ENCODE data around the gene TRAPPC4.

Gene TRAPPC4

DNA sequence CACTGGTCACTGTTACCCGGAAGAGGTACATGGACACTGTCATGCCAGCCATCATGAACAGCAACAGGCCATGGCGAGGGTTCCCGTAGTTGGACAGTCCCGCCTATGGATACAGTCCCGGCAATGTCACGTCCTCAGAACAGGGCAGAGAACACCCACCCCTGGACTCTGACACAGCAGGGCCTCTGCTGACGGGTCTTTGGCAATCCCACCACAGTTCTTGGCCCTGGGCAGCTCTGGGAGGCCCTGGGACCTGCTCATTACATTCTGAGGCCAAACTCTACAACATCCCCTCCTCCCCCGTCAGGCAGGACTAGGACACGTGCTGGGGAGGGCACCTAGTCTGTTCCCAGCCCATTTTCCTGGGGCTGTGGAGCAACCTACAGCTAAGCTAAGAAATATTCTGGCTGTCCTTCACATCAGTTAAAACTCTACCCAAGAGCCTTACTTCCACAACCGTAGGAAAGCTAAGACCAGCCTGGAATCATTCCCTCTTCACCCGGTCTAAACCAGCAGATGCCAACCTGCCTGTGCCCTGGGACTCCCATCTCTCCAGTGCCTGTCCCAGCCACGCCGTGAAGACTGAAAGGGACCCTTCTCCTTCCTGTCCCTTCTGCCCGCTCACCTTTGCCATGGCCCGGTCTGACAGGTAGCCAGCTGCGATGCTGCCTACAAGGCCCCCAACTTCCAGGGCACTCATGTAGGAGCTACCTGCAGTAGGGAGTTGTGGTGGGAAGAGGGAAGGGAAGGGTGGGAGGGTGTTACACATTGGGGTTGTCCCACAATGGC, 7.6 kb downstream of the TRAPPC4 start:
- Histone ChIP-seq H3K4me1 (ENCODE audit: insufficient read depth, poor library complexity, severe bottlenecking) (peaks cover 8% of the 10 kb centered on the region), H3K27ac (ENCODE audit: poor library complexity, severe bottlenecking) (no peak overlapping the region), H3K4me3 (ENCODE audit: severe bottlenecking) (no peak overlapping the region), H3K9me3 (ENCODE audit: severe bottlenecking) (no peaks in the 10 kb centered on the region), H3K27me3 (ENCODE audit: insufficient read depth, poor library complexity, severe bottlenecking) (no peaks in the 10 kb centered on the region), H3K36me3 (ENCODE audit: low read depth) (peaks cover 57% of the 10 kb centered on the region)
- ATAC-seq (ENCODE audit: low read depth) (no peak), DNase-seq (ENCODE audit: low spot score) (no peak)
- TF ChIP-seq, protein P1, sequence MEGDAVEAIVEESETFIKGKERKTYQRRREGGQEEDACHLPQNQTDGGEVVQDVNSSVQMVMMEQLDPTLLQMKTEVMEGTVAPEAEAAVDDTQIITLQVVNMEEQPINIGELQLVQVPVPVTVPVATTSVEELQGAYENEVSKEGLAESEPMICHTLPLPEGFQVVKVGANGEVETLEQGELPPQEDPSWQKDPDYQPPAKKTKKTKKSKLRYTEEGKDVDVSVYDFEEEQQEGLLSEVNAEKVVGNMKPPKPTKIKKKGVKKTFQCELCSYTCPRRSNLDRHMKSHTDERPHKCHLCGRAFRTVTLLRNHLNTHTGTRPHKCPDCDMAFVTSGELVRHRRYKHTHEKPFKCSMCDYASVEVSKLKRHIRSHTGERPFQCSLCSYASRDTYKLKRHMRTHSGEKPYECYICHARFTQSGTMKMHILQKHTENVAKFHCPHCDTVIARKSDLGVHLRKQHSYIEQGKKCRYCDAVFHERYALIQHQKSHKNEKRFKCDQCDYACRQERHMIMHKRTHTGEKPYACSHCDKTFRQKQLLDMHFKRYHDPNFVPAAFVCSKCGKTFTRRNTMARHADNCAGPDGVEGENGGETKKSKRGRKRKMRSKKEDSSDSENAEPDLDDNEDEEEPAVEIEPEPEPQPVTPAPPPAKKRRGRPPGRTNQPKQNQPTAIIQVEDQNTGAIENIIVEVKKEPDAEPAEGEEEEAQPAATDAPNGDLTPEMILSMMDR (IDR thresholded peaks at IDR 0.05; ENCODE audit: poor library complexity, severe bottlenecking), result no peak

DNA sequence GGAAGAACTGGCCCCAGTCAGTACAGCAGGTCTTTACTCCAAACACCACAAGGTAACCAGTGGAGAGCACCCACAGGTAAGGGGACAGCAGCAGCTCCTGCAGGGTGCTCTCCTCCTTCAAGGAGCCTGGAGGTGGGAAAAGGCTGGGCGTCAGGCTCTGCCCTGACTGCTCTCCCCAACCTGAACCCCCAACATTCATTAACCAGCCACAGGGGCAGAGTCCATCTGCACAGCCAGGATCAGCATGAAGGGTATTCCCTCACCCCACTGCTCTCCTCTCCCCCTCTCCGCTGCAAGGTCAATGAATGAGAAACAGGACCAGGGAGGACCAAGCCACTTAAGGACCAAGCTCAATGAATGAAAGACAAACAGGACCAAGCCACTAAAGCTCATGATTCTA, 8.4 kb downstream of the TRAPPC4 start:
- no peak overlapping the region for H3K4me3 ChIP-seq (ENCODE audit: severe bottlenecking)
- H3K9me3 ChIP-seq (ENCODE audit: severe bottlenecking), result no peaks in the 10 kb centered on the region
- no peak overlapping the region for H3K27ac ChIP-seq (ENCODE audit: poor library complexity, severe bottlenecking)
- TF ChIP-seq, protein P1 (IDR thresholded peaks at IDR 0.05; ENCODE audit: poor library complexity, severe bottlenecking), result no peak
- H3K4me1 ChIP-seq (ENCODE audit: insufficient read depth, poor library complexity, severe bottlenecking), result peaks cover 8% of the 10 kb centered on the region
- no peak for DNase-seq (ENCODE audit: low spot score)
- peaks cover 49% of the 10 kb centered on the region for H3K36me3 ChIP-seq (ENCODE audit: low read depth)
- no peak for ATAC-seq (ENCODE audit: low read depth)
- no peaks in the 10 kb centered on the region for H3K27me3 ChIP-seq (ENCODE audit: insufficient read depth, poor library complexity, severe bottlenecking)

DNA sequence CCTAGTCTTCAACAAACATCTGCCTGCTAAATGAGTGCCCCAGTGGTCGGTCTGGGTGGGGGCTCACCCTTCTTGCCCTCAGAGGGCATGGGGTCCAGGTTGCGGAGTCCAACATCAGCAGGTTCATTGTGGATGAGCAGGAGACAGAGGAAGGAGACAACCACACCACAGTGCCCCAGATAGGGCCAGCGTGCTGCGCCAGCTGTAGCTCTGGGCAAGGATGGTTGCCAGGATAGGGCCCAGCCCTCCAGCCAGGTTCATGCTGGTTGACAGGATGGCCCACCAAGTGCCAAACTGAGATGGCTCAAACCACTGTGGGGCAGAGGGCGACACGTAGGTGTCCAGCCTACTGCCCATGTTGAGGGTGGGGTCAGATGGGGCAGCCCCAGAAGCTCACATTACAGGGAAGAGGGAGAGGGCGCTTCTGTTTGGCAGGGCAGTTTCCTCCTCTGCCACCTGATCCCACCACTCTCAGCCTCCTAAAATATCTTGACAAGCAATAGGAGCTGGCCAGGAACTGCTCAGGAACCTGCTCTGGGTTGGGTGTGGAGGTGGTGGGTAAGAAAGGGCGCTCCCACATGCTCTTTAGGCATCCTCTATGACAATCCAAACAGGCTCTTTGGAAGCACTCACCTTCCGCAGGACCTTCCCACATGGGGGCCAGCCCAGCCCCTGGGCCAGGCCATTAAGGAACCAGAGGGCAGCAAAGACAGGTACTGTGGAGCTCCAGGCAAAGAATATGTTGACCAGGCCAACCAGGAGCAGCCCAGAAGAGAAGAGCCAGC, 9.2 kb downstream of the TRAPPC4 start:
- Histone ChIP-seq H3K4me3 (ENCODE audit: severe bottlenecking) (no peak overlapping the region), H3K27me3 (ENCODE audit: insufficient read depth, poor library complexity, severe bottlenecking) (no peaks in the 10 kb centered on the region), H3K36me3 (ENCODE audit: low read depth) (peaks cover 42% of the 10 kb centered on the region), H3K9me3 (ENCODE audit: severe bottlenecking) (no peaks in the 10 kb centered on the region), H3K4me1 (ENCODE audit: insufficient read depth, poor library complexity, severe bottlenecking) (peaks cover 8% of the 10 kb centered on the region), H3K27ac (ENCODE audit: poor library complexity, severe bottlenecking) (no peak overlapping the region)
- DNase-seq (ENCODE audit: low spot score) (no peak), ATAC-seq (ENCODE audit: low read depth) (no peak)
- TF ChIP-seq, protein P1 (IDR thresholded peaks at IDR 0.05; ENCODE audit: poor library complexity, severe bottlenecking), result no peak

DNA sequence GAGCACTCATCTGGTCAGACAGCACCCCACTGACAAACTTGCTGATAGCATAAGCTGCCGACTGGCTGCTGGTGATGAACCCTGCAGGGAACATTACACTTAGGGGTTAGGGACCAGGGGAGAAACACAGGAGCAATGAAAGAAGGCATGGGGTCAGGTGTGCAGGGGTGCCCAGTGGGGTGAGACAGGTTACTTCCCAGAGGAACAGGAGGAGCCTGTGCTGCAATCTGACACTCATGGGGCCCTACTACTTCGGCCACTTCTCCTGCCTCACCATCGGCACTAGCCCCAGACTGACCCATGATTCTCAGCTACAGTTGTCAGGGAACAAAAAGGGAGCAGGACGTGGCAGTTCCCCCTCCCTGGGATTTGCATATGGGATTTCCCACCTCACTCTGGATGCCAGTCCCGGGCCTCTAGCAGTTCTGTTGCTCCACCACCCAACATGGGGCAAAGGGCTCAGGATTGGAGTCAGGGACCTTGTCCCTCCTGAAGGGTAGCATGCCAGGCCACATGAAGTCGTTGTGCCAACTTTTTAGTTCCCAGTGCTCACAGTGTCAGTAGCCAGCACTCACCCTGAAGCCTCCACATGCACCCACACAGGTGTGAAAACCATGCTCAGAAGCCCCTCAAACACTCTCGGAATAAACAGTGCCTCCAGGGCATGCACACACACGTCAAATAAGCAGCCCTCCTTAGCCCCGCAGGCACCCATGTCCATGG, 9.9 kb downstream of the TRAPPC4 start:
- DNase-seq (ENCODE audit: low spot score) (no peak), ATAC-seq (ENCODE audit: low read depth) (no peak)
- H3K4me1 ChIP-seq (ENCODE audit: insufficient read depth, poor library complexity, severe bottlenecking), result peaks cover 8% of the 10 kb centered on the region
- no peaks in the 10 kb centered on the region for H3K9me3 ChIP-seq (ENCODE audit: severe bottlenecking)
- no peak overlapping the region for H3K27ac ChIP-seq (ENCODE audit: poor library complexity, severe bottlenecking)
- TF ChIP-seq, protein P1 (IDR thresholded peaks at IDR 0.05; ENCODE audit: poor library complexity, severe bottlenecking), result no peak
- H3K27me3 ChIP-seq (ENCODE audit: insufficient read depth, poor library complexity, severe bottlenecking), result no peaks in the 10 kb centered on the region
- peaks cover 37% of the 10 kb centered on the region for H3K36me3 ChIP-seq (ENCODE audit: low read depth)
- no peak overlapping the region for H3K4me3 ChIP-seq (ENCODE audit: severe bottlenecking)
